ENCODE data around the gene SPATA32.
A peak's percentile ranks its signal among the peaks of the same experiment; 100 is the strongest.

Gene SPATA32

DNA sequence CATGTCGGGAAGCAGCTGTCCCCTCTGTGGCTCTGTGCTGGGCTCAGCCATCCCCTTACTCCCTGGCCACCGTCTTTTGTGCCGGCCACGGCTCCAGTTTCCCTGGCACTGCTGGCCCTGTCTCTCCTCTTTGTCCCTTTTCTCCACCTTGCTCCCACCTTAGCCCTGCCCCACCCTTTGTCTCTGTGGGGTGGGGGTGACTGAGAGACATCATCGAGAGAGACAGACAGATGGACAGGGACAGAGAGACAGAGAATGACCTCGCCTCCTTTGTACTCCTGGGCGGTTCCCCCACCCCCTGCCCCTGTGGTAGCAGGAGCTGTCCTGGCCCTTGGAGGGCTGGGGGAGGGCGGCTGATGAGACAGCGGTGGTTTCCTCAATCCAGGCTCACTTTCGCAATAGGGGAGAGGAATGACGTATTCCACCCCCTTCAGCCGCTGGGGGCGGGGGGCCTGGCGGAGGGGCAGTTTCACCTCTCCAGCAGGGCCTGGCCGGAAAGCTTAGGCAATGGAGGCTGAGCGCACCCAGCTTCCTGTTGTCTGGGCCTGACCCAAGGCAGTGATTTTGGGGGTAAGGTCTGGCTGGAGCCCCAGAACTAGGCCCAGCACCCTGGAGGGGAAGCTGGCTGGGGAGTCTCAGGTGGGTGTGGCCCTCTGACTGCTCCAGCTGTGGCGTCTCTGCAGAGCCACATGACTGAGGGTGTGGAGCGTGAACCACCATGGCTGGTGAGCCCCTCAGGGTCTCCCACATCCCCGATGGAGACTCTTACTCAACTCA lies 32.9 kb downstream of the SPATA32 start:
- DNase-seq (ENCODE audit: low read depth): peak; percentile 90

DNA sequence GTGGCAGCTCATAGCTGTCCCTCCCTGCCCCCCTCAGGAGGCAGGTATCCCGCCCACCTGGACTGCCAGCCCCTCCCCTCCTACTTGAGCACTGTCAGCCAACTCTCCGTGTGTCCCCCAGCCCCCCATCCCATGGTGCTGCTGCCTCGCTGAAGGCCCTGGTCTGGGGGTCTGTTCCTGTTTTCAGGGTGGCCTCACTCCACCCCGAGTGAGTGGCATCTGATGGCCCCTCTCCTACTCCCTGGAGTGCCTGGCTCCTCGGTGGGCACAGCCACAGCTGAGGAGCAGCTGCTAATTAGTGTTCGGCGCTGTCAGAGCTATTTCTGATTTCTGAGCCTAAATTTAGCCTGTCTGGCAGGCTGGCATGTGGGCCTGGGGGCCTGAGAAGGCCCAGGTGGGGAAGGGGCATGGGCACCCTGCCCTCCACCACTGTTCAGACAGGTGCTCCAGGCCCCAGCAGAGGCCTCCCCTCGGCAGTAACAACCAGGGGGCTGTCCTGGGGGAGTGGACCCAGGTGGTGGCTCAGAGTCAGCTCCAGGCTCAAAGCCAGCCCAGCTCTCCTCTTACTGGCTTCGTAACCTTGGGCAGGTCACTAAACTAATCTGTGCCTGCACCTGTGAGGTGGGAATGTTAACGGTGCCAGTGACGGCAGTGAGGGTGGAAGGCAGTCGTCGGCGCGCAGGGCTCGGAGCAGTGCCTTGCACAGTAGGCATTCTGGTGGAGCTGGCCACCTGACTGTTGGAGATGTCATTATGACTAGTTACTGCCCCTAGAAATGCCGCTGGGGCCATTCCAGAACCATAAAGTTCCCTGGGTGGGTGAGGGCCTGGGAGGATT lies 33.8 kb downstream of the SPATA32 start:
- DNase-seq (ENCODE audit: low read depth): no peak

DNA sequence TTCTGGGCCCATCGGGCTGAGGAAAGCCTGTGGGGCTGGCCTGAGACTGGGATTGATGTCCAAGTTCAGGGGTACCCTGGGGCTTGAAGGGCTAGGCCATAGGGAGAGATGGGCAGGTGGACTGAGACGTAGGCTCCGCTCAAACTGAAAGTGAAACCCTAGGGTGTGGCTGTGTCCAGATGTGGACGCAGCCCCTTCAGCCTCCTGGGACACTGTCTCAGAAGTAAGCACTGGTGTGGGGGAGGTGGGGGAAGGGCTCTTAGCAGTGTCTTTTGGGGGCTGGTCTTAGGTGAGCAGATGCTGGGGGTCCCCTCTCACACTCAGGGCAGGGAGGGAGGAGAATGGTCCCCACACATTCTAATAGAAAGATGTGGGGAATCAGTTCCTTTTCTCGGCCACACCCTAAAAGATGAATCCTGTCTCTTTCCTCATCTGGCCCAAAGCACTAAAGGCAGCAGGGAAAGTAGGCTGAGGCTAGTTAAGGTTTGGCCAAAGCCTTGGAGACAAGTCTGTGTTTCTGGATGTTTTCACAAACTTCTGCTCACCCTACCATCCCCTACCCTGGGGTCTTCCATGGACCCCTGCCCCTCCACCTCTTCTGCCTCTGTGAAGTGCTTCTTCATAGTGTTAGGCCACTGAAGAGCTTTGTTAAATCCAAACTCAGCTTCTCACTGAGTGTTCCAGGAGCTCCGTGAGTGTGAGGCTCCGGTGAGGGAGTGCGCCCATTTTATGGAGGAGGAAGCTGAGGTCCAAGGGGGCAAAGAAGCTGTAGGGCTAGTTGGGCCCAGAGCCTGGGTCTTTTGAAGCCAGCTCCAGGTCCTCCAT lies 34.6 kb downstream of the SPATA32 start:
- no peak for DNase-seq (ENCODE audit: low read depth)

DNA sequence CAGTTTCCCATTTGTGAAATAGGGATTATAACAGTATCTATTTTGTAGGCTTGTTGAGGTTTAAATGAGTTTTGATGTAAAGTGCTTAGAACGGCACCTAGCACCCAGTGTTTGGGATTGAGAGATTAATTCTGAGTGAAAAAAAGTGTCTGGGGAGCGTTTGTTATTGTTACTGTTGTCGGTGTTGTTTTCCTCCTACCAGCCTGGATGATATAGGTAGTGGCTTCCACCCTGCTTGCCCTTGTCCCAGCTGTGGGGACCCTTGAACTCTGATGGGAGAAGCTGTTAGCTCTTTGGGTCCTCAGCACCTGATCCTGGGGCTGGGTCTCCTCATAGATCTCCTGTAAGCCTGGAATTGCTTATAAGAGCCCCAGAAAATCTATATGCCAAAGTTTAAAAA lies 35.3 kb downstream of the SPATA32 start:
- DNase-seq (ENCODE audit: low read depth): no peak

DNA sequence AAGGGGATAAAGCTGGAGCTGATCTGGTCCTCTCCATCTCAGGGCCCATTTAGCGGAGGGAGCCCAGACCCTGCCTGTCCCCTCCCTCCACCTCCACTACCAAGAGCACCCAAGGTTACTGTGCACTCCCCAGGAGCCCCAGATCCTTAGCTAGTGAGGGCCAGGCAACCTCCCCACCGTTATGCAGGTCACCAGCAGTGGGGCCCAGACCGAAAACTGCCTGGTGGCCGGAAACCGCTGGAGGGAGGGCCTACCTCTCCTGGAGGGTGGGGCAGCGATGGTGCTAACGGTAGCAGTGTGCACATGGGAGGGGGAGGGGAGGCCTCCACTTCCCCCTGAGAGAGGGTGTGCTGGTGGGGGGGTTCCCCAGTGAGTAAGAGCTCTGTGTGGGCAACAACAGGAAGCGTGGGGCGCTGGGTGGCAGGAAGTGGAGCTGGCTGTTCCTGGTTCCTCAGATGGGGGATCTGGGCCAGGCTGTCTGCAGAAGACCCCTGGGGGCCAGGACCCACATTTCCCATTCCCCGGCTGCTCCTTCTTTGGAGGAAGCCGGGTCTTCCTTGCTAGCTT lies 35.8 kb downstream of the SPATA32 start:
- DNase-seq (ENCODE audit: low read depth): no peak

DNA sequence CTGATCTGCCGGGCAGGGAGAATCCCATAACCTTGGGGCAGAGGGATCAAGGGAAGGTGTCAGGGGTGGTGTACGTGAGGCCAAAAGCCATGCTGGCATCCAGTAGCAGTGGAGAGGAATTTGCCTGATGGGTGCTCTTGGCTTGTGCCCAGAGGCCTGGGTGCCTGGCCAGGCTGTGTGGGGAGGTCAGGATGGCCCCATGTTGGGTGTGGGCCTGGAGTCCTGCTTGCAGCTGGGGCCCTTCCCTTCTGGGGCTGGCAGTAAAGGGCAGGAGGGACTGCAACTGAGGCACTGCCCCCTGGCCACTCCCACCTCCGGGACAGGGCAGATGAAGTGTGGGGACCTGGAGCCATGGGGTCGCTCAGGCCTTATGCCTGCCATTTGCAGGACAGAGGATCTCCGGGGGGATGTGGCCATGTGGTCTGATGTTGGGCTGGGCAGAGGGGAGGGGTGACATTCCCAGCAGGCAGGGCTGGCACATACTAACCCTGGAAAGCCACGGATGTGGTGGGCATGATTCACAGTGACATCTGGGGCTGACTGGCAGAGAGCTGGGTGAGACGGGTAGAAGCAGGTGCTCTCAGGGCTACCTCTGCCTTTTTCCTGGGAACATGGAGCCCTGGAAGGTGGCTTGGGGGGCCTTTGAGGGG lies 36.7 kb downstream of the SPATA32 start:
- no peak for DNase-seq (ENCODE audit: low read depth)

DNA sequence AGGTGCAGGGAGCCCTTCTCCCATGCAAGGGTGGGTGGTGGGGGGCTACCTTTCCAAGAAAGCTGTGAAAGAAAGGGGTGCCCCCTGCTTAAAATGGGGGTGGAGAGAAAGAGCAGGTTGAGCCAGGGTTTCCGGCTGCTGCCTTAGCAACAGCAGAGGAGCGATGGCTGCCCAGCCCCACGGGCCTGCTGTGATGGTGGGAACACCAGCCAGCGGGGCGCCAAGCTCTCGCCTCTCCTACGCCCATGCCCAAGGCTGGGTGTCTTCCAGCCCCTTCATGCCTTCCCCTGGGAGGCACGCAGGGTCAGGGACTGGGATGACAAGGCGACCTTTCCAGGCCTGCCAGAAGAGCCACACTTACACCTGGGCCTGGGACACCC lies 37.2 kb downstream of the SPATA32 start:
- DNase-seq (ENCODE audit: low read depth): no peak

DNA sequence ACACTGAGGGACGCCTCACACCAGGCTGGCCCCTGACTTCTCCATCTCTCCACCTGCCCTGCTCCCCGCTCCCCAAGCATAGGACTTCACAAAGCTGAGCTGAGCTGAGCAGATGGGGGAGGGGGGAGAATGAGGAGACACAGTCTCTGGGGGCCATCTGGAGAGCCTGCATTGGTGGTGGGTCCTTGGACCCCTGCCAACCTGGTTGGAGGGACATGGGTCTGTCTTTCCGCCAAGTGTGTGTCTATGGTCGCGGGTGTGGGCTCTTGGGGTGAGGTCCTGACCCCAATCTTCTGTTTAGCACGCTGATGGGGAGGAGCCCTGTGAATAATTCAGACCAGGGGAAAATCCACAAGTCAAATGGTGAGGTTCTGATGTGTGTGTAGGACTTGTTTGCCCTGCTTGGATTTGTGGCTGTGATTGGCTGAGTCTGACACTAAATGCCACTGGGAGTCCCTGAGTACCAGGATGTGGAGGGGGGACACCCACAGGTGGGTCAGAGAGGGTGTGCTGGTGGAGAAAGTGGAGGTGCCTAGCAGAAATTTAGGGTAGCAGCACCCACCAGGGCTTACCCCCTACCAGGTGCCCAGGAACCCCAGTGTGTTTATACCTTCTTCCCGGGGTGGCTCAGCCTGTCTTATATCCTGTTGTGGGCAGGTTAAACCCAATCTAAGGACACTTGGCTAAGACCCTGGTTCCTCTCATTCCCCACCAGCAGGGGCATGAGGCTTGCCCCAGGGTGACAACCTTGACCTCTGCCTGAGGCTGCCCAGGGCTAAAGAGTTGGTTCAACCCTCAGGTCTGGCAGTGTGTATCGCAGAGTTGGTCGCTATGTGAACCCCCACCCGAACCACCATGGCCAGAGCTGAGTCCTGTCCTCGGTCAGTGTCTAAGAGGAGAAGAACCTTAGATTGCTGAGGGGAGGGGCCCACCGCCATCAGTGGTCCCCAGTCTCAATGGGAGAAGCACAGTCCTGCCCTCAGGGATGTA lies 38.1 kb downstream of the SPATA32 start:
- no peak for DNase-seq (ENCODE audit: low read depth)

DNA sequence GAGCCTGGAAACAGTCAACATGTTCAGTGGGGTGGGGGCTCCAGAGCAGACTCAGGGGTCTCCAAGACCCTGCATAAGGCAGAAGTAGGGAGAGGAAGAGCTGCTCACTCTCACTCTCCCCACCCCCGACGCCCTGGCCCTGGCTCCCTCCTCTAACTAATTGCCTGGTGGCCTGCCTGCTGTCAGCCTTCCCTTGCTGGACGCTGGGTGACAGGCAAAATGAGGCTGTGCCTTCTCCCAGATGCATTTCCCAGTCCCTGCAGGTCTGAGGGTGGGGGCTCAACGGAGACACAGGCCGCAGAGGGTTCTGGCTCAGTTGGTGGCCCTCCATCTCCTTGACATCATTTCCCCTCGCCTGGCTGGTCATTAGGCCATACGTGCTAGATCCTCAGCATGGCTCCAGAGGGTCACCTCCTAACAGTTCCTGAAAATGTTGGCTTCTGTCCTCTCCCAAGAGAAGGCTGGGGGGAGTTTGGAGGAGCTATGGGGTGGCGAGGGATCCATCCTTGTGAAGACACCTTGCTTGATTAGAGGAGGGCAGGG lies 38.8 kb downstream of the SPATA32 start:
- DNase-seq (ENCODE audit: low read depth): no peak

DNA sequence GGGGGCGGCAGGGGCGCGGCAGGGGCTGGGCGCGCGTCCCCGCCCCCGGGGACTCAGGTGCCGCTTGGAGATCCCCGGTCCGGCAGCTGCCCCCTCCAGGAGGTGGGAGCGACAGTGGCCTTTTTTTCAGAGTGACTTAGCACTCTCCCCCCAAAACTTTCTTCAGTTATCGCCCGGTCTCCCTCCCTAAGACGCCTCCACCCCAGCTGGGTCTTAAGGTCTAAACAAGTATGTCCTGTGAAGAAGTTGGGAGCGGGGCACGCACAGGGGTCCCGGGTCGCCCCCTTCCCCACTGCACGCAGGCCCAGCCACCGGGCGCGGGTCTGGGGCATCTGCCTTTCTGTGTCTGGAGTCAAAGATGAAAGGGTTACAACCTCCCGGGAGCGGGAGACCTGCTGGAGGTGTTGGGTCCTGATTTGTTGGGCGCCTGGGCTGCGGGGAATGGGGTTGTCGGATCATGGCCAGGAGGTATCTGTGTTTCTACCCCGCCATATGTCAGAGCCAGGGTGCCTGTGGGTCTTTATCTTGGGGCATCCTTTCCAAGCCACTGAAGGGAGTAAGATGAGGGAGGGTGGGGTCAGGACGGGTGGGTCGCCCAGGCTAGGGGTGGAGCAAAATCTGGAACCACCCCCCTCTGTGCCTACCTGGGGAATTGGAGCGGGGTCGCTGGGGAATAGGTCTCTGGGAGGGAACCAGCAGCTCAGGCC lies 39.5 kb downstream of the SPATA32 start:
- DNase-seq (ENCODE audit: low read depth): no peak

DNA sequence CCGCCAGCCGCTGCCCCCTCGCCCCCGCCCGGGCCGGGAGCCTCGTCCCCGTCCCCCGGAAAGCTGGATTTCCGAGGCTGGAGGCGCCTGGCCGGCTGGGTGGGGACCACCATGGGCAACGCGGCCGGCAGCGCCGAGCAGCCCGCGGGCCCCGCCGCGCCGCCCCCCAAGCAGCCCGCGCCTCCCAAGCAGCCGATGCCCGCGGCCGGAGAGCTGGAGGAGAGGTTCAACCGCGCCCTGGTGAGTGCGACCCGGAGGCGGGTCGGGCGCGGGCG lies 39.9 kb downstream of the SPATA32 start:
- no peak for DNase-seq (ENCODE audit: low read depth)

DNA sequence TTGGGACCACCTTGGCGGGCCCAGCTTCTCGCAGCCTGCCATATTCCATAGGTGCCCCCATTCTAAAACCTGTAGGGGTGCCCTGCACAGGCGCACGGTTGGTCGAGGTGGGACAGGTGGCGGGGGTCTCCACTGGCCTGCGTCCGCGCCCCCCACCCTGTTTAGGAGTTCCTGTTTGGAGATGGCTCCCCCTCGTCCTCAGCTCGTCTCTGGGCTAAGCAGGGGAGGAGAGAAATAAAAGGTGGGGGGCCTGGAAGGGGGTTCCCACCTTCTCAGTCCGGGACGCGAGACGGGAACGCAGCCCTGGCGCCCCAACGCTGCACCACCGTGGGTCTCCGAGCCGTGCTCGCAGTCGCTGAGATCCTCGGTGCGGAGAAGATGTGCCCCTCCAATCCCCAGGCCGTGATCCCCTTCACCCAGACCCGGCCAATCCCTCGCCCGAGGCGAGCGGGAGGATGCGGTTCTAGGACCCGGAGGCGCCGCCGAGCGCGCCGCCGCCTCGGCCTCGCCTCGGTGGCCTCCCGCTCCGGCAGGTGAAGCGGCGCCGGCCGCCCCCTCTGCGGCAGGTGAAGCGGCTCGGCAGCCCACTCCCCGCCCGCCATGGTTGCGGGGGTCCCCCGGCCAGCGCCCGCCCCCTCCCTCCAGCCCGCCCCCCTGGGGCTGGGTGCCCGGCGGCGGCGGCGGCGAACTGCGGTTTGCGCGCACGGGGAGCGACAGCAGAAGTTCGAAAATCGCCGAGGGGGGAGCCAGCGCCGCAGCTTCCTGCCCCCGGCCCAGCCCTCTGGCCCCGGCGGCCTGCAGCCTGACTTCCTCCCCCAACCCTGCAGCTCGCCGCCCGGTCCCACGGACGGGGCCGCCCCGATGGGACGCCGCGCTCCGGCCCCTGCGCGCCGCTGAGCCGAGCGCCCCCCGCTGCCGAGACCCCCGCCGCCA lies 40.5 kb downstream of the SPATA32 start, which contains the start of gene FMNL1:
Gene FMNL1, plus strand, starts transcription at position 805 of the 933 bp plus-strand sequence. CDS start 240 bp downstream, outside the sequence.
- peak; percentile 41 for DNase-seq (ENCODE audit: low read depth)

DNA sequence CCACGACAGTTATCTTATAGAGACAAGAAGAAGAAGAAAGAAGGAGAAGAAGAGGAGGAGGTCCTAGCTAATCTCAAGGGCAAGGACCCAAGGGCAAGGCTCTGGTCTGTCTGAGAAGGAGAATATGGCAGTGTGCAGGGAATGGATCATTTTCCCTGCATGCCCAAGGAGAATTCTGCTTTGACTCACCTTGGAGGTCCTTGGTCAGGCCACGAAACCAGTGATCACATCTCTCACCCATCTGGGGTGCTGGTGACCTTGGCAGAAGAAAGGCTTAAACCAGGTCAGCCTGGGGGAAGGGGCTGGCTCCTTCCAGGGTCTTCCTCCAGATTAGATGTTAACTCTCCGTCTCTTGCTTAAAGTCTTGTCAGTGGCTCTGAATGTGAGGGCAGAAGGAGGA lies 41.8 kb downstream of the SPATA32 start:
- DNase-seq (ENCODE audit: low read depth): no peak

DNA sequence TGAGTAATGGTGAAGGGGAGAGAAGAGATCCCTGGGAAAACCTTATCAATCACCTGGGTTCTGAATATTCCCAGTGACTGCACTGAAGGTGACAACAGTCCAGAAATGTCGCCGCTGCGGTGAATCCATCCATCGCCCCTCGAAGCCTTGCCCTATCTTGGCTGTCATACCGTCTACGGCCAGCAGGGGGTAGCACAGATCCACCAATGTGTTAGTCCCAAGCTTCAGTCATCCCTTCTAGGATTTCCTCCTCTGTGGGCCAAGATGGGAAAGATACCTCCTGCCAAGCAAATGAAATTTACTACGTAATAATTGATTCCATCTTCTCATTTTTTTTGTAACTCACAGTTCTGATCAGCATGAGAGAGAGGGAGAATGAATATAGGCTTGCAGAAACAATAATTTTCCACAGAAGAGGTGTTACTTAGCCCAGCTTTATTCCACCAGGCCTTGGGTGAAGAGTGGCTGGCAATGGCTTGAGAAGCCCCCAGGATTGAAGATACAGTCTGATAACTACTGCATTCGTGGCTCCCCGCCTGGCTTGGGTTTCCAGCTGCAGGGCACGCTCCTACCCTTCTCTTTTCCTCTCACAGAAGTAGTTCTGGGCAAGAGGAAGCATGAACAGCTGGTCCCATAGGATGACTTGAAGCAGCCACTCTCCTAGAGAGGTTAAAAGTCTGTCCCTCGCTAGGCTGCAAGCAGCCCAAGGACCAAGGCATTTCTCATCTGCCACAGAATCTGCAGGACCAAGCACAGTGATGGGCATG lies 42.8 kb downstream of the SPATA32 start:
- peak; percentile 82 for DNase-seq (ENCODE audit: low read depth)

Measured in EH (cell line).